HG03159 (cell line): ENCODE results near the gene LENEP.

Source experiments
- ATAC-seq: cut with Tn5 transposase; IDR thresholded peaks from one replicate; pipeline ENCODE4 v1.9.1; 2021; ENCODE audit warnings: mild to moderate bottlenecking, moderate library complexity; ENCODE audit not compliant: unreplicated experiment

LENEP gene, protein sequence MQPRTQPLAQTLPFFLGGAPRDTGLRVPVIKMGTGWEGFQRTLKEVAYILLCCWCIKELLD

DNA sequence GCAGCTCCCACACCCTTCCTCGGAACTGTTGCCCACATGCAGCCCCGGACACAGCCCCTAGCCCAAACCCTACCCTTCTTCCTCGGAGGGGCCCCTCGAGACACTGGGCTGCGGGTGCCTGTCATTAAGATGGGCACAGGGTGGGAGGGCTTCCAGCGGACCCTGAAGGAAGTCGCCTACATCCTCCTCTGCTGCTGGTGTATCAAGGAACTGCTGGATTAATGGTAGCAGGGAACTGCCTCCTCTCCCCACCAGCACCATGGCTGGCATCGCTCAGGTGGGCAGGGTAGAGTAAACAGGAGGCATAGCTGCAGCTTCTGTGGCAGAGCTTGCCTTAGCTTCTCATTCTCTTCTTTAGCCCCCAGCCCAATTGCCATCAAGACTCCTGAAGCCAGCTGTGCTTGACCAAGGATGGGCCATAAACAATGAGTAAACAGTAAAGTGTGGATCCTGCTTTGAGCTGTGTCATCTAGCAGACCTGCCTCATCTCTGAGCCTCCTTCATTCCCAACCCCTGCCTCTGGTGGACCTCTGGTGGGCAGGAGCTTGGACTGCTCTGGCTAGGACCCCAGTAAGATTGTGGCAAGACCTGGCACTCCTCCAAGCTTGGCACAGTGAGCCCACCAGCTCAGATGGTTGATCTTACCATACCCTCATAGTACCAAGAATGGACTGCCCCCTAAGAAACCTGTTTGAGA is at the start of gene LENEP:
Gene LENEP (plus strand): TSS at position 15 of the 697 bp plus-strand sequence. CDS start 22 bp downstream, at position 37.
- no peak for ATAC-seq

DNA sequence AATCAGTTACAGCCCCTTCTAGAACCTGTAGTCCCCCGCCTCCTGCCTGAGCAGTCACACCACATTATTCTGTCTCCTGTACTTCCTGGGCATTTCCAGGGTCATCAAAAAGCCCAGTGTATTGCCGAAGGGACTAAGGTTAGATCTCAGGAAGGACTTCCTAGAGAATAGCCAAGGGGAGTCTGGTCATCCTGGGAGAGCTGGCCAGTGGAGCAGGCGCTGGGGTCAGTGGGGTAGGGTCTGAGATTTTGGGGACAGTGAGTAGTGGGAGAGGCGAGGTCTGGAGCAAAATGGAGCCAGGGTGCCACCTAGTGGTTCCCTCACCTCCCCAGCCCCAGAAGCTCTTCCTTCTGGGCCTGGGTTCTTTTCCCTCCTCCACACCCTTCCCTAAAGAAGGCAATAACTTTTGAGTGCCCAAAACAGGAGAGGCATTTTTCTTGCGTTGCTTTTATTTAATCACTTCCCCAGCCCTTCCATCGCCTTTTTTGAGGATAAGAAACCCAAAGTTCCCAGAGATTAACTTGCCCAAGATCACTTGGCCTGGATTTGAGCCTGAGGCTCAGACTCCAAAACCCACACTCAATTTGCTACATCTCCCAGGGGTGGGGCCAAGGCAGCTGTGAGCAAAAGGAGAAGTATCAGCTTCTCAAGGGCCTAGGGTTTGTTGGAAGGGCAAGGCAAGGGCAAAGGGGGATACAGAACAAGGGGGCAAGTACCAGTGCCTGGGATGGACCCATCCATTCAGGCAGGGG is 49.6 kb upstream of the LENEP start:
- no peak for ATAC-seq

DNA sequence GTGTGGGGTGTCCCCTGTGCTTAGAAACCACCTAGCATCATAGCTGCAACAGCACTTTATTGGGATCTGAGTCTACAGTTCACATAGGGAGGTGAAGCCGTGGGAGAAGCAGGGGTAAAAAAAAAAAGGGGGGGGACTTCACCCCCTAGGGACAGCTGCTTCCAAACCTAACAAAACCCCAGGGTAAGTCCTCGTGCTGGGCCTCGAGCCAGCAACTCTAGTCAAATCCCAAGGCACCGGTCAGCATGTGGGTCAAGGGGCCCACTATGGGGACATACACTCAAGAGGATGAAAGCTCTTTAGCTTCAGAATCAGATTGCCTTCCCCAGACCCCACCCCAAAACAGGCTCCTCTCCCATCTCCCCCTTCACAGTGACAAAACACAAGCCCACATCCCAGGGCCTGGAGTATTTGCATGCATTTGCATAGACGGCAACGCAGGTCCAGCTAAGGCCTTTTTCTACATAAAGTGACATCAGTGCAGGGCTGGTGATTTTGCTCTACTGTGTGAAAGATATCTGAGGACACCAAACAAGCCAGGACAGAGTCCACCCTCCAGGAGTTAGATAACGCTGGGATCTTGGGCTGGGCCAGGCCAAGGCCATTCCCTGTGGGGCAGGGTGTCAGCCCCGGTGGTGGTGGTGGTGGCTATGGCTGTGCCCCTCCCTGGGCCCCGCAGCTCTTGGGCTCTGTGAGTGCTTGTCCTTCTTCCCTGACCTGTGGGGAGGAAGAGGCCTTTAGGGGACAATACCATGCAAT is 48.8 kb upstream of the LENEP start:
- ATAC-seq = no peak

DNA sequence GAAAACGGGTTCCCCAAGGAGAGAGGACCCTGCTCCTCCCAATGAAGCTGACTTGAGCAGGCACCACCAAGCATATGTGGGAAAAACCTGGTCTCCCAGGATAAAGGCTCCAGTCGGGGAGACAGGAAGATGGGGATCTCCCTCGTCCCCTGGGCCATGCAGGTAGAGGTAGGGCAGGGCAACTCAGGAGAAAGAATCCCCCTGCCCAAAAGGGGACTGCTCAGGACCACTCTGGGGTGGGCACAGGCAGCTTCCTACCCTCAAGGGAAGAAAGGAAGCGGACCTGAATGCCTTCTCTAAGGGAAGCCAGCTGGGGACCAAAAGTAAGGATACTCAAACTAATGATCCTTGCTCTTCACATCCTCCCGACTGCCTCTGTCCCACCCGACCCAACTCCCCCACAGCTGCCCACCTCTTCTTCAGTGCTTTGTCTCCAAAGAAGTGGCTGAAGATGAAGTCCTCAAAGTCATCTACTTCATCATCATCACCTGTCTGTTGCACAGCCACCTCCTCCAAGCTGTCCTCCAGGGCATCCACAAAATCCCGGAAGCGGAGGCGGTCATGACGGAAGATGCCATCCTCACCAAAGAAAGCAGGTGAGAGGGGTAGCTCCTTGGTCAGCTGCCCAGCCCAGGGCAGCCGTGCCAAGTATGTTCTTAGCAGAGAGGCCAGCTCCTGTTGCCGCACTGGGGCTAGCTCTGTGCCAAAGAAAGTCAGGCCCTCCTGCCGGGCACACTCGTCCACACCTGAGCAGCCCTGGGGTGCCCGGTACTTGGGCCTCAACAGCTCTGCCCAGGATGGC is 48.0 kb upstream of the LENEP start:
- no peak for ATAC-seq

DNA sequence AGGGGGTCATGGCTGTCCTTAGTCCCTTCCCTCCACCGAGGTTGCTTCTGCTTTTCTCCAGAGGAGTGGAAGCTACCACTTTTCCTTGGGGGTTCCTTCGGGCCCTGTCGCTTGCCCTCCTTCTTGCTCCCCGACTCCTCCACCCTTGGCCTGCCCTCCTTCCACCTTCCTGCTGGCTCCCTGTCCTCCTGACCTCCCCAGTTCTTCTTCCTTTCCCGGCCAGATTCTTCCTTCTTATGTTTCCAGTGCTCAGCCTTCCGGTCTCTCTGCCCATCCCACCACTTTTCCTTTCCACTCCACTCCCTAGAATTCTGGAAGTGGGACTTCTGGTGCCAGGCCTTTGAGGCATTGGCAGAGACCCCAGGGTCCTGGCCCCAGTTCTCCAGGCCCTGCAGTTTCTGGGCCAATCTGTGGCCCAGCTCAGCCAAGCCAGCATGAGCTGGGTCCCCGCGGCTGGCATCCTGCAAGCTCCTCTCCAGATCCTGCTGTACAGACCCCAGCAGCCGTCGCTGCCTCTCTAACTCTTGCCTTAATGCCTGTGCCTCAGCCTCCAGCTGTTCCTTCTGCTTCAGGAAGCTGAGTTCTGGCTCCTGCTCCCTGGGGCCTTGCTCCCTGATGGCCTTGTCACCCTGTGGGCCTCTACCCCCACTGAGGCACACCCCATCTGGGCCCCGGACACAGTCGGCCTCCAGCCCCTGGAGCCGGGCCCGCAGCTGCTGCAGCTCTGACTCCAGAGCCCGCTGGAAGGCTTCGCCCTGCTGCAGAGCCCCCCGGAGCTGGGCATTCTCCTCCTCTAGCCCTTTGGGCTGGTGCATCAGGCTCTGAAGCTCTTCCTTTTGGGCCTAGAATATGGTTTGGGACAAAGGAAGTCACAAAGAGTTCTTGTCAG is 47.2 kb upstream of the LENEP start:
- ATAC-seq = no peak

DNA sequence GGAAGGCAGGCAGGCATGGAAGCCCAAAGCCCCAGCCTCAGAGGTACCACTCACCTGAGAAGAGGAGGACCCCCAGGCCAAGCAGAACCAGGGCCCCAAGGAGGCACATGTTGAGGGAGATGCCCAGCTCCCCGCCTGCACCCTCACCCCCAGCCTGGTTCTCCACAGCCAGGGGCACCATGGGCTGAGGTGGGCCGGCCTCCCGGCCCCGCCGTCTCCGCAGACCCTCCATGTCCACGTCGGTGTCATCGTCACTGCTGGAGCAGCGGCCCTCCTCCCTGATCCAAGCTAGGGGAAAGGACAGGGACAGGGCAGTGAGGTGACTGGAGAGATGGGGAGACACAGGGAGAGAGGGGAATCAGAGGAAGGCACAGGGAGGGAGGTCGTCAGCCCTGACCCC is 45.3 kb upstream of the LENEP start:
- no peak for ATAC-seq

DNA sequence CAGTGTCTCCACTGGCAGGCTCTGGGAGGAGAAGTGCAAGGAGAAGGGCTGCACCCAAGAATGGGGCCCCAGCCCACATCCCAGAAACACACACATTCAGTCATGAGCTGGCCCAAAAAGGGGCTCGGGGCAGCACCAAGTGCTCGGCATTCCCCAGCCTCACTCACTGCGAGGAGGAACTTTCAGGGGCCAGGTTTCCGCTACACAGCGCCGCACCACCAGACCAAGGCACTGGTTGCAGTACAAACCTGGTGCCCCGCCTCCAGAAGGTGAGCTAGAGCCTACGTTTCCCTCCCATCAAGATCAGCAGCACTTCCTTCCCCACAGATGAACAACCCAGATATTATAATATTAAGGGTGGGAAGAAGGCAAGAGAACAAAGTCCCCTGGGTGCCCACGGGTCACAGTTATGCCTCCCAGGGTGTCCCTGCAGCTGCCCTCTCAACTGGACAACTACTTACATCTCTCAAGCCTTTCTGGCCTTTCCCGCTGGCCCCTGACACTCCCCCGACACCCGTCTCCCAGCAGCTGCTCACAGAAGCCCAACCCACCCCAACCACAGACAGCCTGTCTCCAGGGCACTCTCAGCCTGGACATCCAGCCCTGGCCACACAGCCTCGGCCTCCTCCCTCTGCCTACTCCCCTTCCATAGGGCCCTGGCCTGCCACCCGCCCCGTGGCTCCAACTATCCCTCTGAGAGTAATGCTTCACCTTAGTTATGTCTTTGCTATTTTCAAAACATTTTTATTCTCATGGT is 41.3 kb upstream of the LENEP start:
- no peak for ATAC-seq

DNA sequence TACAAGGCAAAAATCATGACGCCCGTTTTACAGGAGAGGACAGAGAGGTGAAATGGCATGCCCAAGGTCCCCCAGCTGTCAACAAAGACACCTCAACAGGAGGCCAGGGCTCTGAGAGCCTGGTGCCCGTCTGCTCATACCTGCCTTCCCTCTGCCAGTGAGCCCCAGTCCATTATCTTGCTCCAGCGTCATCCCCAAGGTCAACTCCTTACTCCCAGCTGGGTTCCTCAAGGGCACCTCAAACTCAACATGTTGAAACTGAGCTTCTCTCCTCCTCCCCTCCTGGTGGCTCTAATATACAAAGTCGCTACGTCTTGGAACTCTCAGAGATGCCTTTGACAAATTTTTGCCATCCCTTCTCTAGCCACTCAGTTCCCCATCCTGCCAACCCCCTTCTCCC is 40.7 kb upstream of the LENEP start:
- no peak for ATAC-seq

DNA sequence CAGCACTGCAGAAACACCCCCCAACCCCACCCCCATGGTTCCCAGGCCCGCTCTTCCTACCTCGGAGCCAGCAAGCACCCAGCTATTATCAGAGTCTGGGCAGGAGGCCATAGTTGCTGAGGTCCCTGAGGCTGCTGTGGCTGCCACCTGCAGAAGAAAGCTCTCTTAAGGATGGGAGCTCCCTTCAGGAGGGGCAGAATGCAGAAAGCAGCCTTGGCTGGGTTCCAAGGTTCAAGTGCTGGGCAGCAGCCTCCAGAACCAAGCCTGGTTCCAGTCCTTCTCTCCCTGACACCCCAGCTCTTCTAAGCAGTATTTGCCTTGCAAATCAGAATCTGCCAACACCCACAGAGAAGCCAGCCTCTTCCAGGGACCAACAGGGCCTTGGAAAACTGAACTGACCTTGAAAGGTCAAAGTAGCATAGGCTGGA is 39.8 kb upstream of the LENEP start:
- no peak for ATAC-seq

DNA sequence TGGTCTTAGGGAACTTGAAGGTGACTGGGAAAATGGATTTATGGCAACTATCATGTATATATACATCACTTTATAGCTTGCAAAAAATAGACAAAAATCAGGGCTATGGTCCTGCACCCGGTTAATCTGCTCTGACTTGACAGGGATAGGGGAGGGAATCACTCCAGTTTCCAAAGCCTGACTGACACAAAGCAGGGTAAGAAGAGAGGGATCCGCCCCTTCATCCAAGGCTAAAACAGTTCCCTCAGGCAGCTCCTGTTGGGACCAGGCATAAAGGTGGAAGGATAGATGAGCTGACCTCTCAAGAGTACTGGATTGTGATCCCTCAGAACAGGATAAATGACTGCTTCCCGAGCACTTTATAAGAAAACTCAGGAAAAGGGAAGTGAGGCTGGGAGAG is 38.8 kb upstream of the LENEP start:
- ATAC-seq = no peak

DNA sequence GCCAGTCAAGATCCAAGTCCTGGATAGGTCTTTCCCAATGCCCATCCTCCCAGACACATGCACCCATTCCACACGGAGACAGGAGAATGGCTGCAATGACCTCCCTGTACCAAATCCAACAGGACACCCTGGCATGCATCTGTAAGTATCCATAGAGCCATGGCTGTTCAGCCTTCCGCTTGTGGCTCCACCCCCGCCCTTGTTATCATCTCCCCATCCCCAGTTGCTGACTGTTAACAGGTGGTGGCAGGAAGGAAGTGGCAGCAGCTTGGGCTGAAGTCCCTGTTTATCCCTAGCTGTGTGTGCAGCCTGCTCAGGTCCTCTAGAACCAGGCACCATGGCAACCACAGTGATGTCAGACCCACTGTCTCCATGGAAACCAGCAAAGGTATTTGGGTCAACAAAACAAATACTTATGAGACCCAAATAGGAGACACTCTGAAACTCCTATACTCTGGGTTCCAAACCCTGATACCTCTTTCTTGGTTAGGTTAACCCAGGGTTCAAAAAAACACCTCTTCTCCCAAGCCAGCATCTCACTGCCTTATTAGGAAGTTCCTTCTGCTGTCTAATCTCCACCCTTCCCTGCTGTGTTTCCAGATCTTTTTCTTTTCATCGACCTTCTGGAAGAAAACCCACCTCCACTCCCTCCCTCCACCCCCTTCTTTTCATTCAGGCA is 38.2 kb upstream of the LENEP start:
- peak; percentile 49 for ATAC-seq

DNA sequence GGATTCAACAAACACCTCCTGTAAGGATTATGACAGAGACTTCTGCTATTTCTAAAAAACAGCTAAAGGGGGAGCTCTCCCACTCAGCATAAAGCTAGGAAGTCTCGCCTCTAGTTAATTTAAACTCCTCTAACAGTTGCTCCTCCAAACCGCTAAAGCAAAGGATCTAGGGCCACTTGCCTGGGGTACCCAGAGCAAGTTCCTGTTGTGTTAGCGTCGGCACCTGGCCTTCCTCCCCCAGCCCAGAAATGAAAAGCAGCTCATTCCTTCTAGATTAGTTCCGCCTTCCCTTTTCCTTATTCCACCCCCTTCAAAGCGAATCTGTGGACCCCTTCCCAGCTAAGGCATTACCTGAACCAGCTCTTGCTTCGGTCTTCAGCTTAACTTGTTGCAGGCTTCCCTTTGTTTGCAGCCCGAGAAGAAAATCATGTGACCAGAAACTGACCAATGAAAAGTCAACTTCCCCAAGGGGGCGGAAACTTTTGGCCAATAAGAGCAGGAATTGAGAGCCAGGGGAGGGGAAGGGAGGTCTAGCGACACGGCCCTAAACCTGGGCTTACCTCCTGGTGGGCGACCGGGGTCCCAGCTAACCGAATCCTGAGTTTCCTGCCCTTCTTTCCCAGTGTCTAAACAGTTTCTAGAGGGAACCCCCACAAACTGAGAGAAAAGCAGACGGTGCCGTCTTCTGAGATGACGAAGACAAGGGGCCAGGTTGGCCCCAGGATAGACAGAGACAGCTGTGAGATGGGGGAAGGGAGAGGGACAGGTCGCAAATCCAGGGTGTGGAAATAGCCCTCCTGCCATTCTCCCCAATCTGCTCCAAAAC is 37.5 kb upstream of the LENEP start, which contains the start of gene PBXIP1:
Gene PBXIP1 (minus strand): TSS at position 382 of the 826 bp plus-strand sequence. CDS start 2,378 bp downstream, outside the sequence.
- ATAC-seq = peak; percentile 53

DNA sequence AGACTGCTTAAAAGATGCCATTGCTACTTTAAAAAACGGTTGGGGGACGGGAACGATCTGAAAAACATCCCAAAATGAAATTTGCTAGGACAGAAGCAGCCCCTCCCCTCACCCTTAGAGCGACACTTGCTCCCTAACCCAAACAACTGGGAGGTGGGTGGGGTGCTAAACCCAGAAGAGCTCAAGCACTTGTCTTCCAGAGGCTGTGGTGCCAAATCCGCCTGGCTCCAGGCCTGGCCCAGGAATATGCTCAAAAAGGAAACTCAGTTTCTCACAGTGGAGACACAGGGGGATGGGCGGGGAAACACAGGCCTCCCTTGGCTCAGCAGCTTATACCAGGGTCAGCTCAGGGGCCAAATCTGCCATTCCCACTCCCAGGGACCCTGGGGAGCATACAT is 36.8 kb upstream of the LENEP start:
- ATAC-seq = no peak

DNA sequence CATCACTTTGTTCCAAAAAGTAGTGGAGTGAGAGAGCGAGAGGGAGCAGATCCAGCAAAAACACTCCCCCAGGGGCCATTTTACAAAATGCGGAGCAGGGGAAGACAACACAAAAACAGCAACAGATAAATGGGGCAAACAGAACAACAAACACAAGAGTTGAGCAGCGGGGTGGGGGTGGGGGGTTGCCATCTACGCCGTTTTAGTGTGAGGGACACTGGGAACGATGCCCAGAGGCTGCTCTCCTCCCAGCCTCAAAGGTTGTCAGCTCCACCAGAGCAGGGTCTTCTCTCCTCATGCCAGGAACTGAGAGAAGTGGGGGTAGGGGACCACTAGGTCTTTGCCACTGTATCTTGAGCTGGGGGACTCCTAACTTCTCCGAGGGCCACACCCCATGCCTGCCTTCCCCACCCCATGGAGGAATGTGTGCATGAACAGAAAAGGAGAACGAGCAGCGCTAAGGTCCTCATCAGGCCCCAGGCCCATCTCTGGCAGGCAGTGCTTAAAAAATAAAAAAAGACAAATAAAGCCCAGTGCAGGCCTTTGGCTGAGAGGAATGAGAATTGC is 36.2 kb upstream of the LENEP start:
- ATAC-seq = no peak

DNA sequence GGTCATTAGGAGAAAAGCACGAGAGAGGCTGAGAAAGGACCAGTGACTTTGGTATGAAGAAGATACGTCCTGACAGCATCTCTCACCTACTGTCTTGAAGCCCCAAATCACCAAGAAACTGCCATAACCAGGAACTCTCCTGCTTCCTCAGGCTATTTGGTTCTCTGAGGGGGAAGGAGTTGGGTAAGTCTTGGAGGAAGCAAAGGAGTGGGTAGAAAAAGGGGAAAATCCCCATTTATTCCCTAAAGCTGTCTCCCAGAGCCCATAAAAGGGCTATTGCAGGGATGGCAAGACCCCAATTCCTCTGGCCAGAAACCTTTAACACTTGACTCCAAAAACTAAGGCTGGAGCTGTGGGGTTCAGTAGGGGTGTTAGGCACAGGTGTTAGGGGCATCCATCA is 35.4 kb upstream of the LENEP start:
- no peak for ATAC-seq

DNA sequence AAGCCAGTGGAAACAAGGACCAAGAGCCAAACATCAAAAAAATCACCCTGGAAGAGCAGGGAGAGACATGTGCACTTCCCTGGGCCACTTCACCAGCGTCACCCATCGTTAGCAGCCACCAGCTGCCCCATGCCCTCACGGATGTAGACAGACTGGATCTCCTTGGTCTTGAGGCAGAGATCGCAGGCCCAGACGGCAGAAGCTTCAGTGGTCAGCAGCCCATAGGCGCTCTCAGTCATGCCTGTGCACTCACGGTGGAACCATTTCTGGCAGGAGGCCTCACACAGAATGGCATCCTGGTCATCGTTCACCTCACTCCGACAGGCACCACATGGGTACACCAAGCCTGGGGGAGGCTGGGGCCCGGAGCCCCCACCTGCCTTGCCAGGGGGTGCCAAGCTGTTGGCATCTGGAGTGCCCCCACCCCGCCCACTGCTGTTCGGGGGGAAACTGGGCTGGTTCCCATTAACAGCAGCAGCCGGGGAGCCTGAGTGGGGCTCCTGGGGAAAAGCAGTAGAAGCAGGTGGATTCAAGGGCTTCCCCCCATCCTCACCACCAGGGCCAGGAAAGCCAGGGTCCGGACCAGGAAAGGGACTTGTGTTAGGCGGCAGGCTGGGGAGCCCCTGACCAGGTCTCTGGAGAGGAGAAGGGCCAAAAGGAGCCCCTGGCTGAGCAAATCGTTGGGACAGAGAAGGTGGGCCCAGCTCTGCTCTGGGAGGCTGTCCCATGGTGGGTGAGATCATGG is 34.5 kb upstream of the LENEP start:
- no peak for ATAC-seq

DNA sequence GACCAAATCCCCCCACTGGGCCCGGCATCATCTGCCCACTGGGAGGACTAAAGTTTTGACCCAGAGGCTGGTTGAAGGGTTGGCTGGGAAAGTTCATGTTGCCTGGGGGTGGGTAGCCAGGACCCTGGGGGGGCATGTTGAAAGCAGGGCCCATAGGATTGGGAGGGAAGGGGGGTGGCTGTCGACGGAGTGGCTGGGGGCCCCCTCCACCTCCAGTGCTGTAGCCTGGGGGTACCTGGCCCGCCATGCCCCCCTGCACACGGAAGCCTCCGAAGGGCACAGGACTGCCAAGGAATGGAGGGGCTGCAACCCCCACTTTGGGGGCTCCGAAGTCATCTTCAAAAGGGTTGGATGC is 34.0 kb upstream of the LENEP start:
- no peak for ATAC-seq
